Thoracic aorta (tissue), 2 donors: ENCODE results near the gene USP6NL. TPM values are rescaled to one million over a fixed set of nuclear protein-coding genes. Genes with fewer than 3 reads are reported as not detected.
"Not testable (repeated sequence)": the region's sequence is repeated elsewhere in the genome, so short reads cannot be mapped to it uniquely, and the experiment has no call there.

Source experiments
- ATAC-seq: fragments of 150-250 bp; one replicate; pipeline ENCODE4 v1.8.0; 2017; ENCODE audit warnings: low read depth; ENCODE audit not compliant: insufficient number of reproducible peaks, low FRiP score
- DNase-seq: peaks from one replicate; pipeline ENCODE4 v3.0.0-alpha.2; 2020; ENCODE audit warnings: low spot score
- H3K27ac ChIP-seq, 2 donors: fragments of 200-600 bp; sonication (generic); 1 replicate in 1 of 2; 2 replicates in 1 of 2; pipeline ENCODE4 v1.5.1; 2016; ENCODE audit warnings: mild to moderate bottlenecking in 2 of 2, moderate library complexity in 2 of 2
- H3K27me3 ChIP-seq: fragments of 200-600 bp; sonication (generic); replicated peaks from 2 replicates; pipeline ENCODE4 v1.6.0; 2016; ENCODE audit warnings: mild to moderate bottlenecking; ENCODE audit not compliant: insufficient read depth
- H3K36me3 ChIP-seq: fragments of 200-600 bp; sonication (generic); one replicate; pipeline ENCODE4 v1.5.1; 2016
- H3K4me1 ChIP-seq, 2 donors: fragments of 200-600 bp; sonication (generic); 1 replicate in 1 of 2; 2 replicates in 1 of 2; pipeline versions ENCODE4 v1.5.1 to v1.6.0; 2016; ENCODE audit warnings: low read depth in 2 of 2, mild to moderate bottlenecking in 1 of 2; ENCODE audit not compliant: control insufficient read depth in 1 of 2
- H3K4me3 ChIP-seq: fragments of 200-600 bp; sonication (generic); 2 replicates; pipeline ENCODE4 v1.5.1; 2016; ENCODE audit warnings: mild to moderate bottlenecking
- H3K9me3 ChIP-seq: fragments of 200-600 bp; sonication (generic); 2 replicates; pipeline ENCODE4 v1.5.1; 2016
- total RNA-seq, 2 donors: library from RNA; depleted of rRNA; stranded (reverse); fragments of >200 nt; gene quantifications; one replicate each; pipeline versions ENCODE4 v1.1.0 to v1.2.3, GENCODE V29; 2016
- TF ChIP-seq, protein P1 (sequence below): fragments of 200-600 bp; sonication (generic); IDR thresholded peaks from one replicate; pipeline ENCODE4 v1.5.1; 2019; ENCODE audit warnings: antibody characterized with exemption

Gene USP6NL
- total RNA-seq, 2 donors from 2014 or later: 9.5 to 15.0 TPM

DNA sequence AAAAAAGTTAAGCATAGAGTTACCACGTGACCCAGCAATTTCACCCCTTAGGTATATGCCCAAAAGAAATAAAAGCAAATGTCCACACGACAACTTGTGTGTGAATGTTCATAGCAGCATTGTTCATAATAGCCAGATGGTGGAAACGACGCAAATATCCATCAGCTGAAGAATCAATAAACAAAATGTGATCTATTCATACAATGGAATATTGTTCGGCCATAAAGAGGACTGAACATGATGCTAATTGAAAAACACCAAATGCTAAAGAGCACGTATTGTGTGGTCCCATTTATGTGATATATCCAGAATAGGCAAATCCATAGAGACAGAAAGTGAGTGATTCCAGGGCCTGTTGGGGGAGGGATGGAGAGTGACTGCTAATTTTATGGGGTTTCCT is 18.3 kb upstream of the USP6NL start:
- TF ChIP-seq, protein P1, sequence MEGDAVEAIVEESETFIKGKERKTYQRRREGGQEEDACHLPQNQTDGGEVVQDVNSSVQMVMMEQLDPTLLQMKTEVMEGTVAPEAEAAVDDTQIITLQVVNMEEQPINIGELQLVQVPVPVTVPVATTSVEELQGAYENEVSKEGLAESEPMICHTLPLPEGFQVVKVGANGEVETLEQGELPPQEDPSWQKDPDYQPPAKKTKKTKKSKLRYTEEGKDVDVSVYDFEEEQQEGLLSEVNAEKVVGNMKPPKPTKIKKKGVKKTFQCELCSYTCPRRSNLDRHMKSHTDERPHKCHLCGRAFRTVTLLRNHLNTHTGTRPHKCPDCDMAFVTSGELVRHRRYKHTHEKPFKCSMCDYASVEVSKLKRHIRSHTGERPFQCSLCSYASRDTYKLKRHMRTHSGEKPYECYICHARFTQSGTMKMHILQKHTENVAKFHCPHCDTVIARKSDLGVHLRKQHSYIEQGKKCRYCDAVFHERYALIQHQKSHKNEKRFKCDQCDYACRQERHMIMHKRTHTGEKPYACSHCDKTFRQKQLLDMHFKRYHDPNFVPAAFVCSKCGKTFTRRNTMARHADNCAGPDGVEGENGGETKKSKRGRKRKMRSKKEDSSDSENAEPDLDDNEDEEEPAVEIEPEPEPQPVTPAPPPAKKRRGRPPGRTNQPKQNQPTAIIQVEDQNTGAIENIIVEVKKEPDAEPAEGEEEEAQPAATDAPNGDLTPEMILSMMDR: no peak
- H3K4me3 ChIP-seq: no peak overlapping the region
- H3K9me3 ChIP-seq: no peaks in the 10 kb centered on the region
- no peaks in the 10 kb centered on the region for H3K36me3 ChIP-seq
- no peaks in the 10 kb centered on the region for H3K4me1 ChIP-seq
- no peak overlapping the region for H3K27ac ChIP-seq
- DNase-seq (no peak), ATAC-seq (no peak)
- H3K27me3 ChIP-seq: no peaks in the 10 kb centered on the region

DNA sequence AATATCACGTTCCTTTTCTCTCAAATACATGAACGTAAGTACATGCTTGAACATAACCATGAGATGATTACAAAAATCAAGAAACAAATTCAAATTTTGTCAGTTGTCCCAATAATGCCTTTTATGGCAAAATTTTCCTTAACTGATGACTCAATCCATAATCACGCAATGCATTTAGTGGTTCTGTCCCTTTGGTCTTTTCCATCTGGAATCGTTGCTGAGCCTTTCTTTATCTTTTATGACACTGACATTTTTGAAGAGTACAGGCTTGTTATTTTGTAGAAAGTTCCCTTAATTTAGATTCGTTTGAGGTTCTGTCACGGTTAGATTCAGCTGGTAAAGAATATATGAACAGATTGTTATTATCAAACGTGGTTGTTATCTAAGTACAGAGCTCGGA is 16.5 kb upstream of the USP6NL start:
- H3K36me3 ChIP-seq, H3K27ac ChIP-seq, ATAC-seq, H3K4me3 ChIP-seq, DNase-seq, H3K4me1 ChIP-seq, H3K27me3 ChIP-seq, H3K9me3 ChIP-seq: not testable (repeated sequence)

DNA sequence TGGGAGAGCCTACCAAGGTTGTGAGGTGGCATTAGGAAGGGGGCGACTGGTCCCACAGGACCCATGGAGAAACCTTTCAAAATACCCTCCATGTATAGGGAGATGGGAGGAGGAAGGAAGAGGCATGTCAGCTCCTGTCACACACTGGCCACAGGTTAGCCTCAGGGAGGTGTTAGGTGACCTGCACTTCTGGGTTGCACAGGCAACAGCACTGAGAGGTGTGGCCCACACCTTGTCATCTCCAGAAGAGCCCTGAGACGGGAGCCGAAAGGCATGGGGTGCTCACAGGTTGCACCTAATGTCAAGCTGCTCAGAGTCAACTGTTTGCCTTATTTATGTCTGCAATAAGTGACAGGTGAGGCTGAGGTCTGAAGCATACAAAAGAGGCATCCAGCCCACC is 14.6 kb upstream of the USP6NL start:
- ATAC-seq (no peak), DNase-seq (no peak)
- Histone ChIP-seq H3K27me3 (no peaks in the 10 kb centered on the region), H3K9me3 (no peaks in the 10 kb centered on the region), H3K4me1 (no peaks in the 10 kb centered on the region), H3K36me3 (no peaks in the 10 kb centered on the region), H3K27ac (no peak overlapping the region), H3K4me3 (no peak overlapping the region)
- TF ChIP-seq, protein P1: no peak

DNA sequence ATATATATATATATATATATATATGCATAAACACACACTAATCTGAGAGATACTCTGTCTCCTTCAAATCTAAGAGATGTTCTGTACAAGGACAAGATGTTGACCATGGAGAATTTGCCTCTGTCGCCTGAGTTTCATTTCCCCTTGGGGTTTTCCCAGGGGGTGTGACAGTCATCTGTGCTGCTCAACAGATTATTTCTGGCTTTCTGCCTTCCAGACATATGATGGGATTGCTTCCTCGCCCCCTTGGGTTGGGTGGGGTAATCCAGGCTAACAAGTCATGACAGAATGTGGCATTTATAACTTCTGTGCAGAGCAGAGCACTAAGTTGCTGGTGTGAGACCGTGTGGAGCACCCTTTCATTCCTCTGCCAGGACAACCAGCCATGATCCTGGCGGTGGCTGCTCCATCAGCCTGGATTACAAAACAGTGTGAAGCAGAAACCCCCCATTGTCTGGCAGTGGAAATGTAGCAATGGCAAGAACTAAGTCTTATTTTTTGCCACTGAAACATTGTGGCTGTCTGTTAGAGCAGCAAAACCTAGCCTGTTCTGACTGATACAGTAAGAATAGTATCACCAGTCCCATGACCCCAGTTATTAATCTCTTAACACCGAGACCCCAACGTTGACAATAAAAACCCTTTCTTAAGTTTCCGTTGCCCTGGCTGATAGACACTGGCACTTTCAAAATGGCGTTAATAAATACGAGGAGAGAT is 13.7 kb upstream of the USP6NL start:
- Histone ChIP-seq H3K27ac (no peak overlapping the region), H3K27me3 (no peaks in the 10 kb centered on the region), H3K36me3 (no peaks in the 10 kb centered on the region), H3K4me3 (no peak overlapping the region), H3K4me1 (no peaks in the 10 kb centered on the region), H3K9me3 (no peaks in the 10 kb centered on the region)
- no peak for ATAC-seq
- no peak for DNase-seq
- TF ChIP-seq, protein P1: no peak

DNA sequence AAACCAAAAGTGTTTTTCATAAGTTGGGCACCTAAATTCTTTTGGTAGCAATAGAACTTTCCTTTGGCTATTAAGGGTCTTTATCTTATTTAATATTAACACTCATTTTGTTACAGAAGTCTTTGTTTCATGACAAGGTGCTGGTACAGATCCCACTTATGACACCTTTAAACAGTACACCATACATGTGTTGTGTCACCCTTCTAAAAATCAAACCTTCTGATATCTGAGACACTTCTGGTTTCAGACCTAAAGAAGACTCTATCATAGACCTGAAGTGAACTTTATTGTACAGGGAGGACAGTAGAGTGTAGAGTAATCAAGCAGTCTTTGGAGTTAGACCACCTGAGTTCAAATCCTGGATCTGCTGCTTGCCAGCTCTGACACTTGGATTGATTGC is 5.8 kb upstream of the USP6NL start:
- no peak for ATAC-seq
- DNase-seq: no peak
- Histone ChIP-seq H3K27me3 (no peaks in the 10 kb centered on the region), H3K9me3 (no peaks in the 10 kb centered on the region), H3K27ac (no peak overlapping the region), H3K4me3 (no peak overlapping the region), H3K4me1 (no peaks in the 10 kb centered on the region), H3K36me3 (no peaks in the 10 kb centered on the region)
- TF ChIP-seq, protein P1: no peak

DNA sequence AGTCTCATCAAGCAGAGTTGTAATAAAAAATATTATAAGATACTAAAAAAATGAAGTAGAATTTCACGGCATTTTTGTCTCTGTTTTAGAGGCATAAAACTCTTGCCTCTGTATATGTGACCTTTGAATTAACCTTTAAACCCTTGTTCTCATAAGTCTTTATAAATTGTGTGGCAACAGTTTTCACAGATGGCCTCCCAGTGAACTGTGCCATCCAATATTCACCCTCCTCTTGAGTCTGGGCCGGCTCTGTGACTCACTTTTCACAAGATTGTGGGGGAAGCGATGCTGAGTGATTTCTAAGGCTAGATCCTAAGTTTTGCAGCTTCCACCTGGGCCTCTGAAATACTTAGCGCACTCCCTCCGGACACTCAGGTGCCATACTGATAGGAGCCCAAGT is 4.6 kb upstream of the USP6NL start:
- no peaks in the 10 kb centered on the region for H3K4me1 ChIP-seq
- H3K9me3 ChIP-seq: no peaks in the 10 kb centered on the region
- ATAC-seq: no peak
- TF ChIP-seq, protein P1: no peak
- no peak overlapping the region for H3K4me3 ChIP-seq
- no peak overlapping the region for H3K27ac ChIP-seq
- no peaks in the 10 kb centered on the region for H3K27me3 ChIP-seq
- no peaks in the 10 kb centered on the region for H3K36me3 ChIP-seq
- no peak for DNase-seq
